AG04450 (cell line): ENCODE results near the gene SLC16A6. TPM values are rescaled to one million over a fixed set of nuclear protein-coding genes. Genes with fewer than 3 reads are reported as not detected.

Experiments used
- CTCF ChIA-PET: fragments of 300-600, 350-600 bp; formaldehyde crosslinking; extraction: SDS; loops from one replicate; lab custom pipeline; 2022; ENCODE audit warnings: antibody characterized with exemption, inconsistent platforms; lab: Charles Lee
- POLR2A ChIA-PET: fragments of 350-600 bp; formaldehyde crosslinking; extraction: SDS; loops from one replicate; lab custom pipeline; 2021; ENCODE audit warnings: antibody characterized with exemption, inconsistent platforms; lab: Yijun Ruan, JAX
- DNase-seq: peaks from one replicate; pipeline ENCODE4 v3.0.0-alpha.2; 2011; ENCODE audit warnings: low read depth, low spot score
- H3K27ac ChIP-seq: one replicate; pipeline ENCODE4 v1.5.1; 2012; ENCODE audit warnings: low read depth, low read length, control low read depth
- H3K27me3 ChIP-seq: one replicate; pipeline ENCODE4 v1.6.0; 2012; ENCODE audit warnings: low read length; ENCODE audit not compliant: control insufficient read depth, insufficient read depth
- H3K4me3 ChIP-seq: 2 replicates; pipeline ENCODE4 v1.5.1; 2011; ENCODE audit warnings: mild to moderate bottlenecking, low read depth, low read length, control low read depth
- H3K9me3 ChIP-seq: 2 replicates; pipeline ENCODE4 v1.5.1; 2012; ENCODE audit warnings: low read length; ENCODE audit not compliant: control insufficient read depth, insufficient read depth
- CTCF ChIP-seq: IDR thresholded peaks from 2 replicates; pipeline ENCODE4 v1.5.1; 2011; ENCODE audit warnings: low read depth, low read length, control low read depth, inconsistent platforms
- polyA plus RNA-seq: library from polyadenylated mRNA; depleted of rRNA; stranded (reverse); fragments of >200 nt; gene quantifications from 2 replicates; pipeline ENCODE4 v1.2.3, GENCODE V29; 2011

SLC16A6 gene
- polyA plus RNA-seq, 1 experiment: 1.2 TPM

- ChIA-PET CTCF (interaction anchor here (1.6 kb wide), 1 partner anchor 75 kb away, joined by 7 read pairs; no protein-coding TSS in a partner anchor), POLR2A (no interaction called here)
- Histone ChIP-seq H3K27ac (no peak overlapping the region), H3K4me3 (no peak overlapping the region), H3K27me3 (no peaks in the 10 kb centered on the region), H3K9me3 (no peaks in the 10 kb centered on the region; the same call in 1 of the 2 replicates)
- no peak for DNase-seq
- TF ChIP-seq CTCF: no peak
Observed at GRCh38 chr17:68324114-68324513, 33.2 kb upstream of the SLC16A6 start.

- ChIA-PET POLR2A (no interaction called here), CTCF (no interaction called here)
- TF ChIP-seq CTCF: no peak
- H3K4me3 ChIP-seq: no peak overlapping the region
- DNase-seq: no peak
- H3K27me3 ChIP-seq: no peaks in the 10 kb centered on the region
- H3K27ac ChIP-seq: no peak overlapping the region
- no peaks in the 10 kb centered on the region for H3K9me3 ChIP-seq
Observed at GRCh38 chr17:68322630-68323029, 31.7 kb upstream of the SLC16A6 start.

- Histone ChIP-seq H3K27ac (no peak overlapping the region), H3K9me3 (no peaks in the 10 kb centered on the region), H3K27me3 (no peaks in the 10 kb centered on the region), H3K4me3 (no peak overlapping the region)
- ChIA-PET CTCF (no interaction called here), POLR2A (no interaction called here)
- no peak for TF ChIP-seq CTCF
- DNase-seq: no peak
Observed at GRCh38 chr17:68321556-68321954, 30.6 kb upstream of the SLC16A6 start.

- no peaks in the 10 kb centered on the region for H3K27me3 ChIP-seq
- POLR2A ChIA-PET: no interaction called here
- no peak overlapping the region for H3K27ac ChIP-seq
- TF ChIP-seq CTCF: no peak
- no peak for DNase-seq
- CTCF ChIA-PET: no interaction called here
- no peaks in the 10 kb centered on the region for H3K9me3 ChIP-seq
- no peak overlapping the region for H3K4me3 ChIP-seq
Observed at GRCh38 chr17:68320943-68321555, 30.1 kb upstream of the SLC16A6 start.

- CTCF ChIA-PET: no interaction called here
Observed at GRCh38 chr17:68320311-68320865, 29.5 kb upstream of the SLC16A6 start.

More at GRCh38 chr17:68320311-68320865, 29.5 kb upstream of the SLC16A6 start:
- Histone ChIP-seq H3K27ac (no peak overlapping the region), H3K9me3 (no peaks in the 10 kb centered on the region), H3K27me3 (no peaks in the 10 kb centered on the region), H3K4me3 (no peak overlapping the region)
- TF ChIP-seq CTCF: no peak
- no peak for DNase-seq
- POLR2A ChIA-PET: no interaction called here
